Caki2 (cell line): ENCODE data around the gene PGP. TPM values are rescaled to one million over a fixed set of nuclear protein-coding genes. Genes with fewer than 3 reads are reported as not detected.

Experiments
- total RNA-seq: library from RNA; depleted of rRNA; stranded (reverse); fragments of >200 nt; shearing (Covaris generic); gene quantifications from 2 replicates; pipeline ENCODE4 v1.2.3, GENCODE V29; 2014; ENCODE audit warnings: low replicate concordance; rRNA removed

PGP gene
- total RNA-seq, 1 experiment from 2014 or later, result 59.6 TPM

Other genes with a start within 250 kb of the PGP start
- gene RNF151, start 248.0 kb downstream of the PGP start, total RNA-seq, result not detected in 2 replicates
- 128 and 160 TPM in 2 replicates for gene TBL3, start 242.8 kb downstream of the PGP start, total RNA-seq
- gene NOXO1, start 233.4 kb downstream of the PGP start, total RNA-seq, result 0.24 TPM in 1 of 2 replicates, not detected in the other
- gene GFER, start 230.6 kb downstream of the PGP start, total RNA-seq, result 55.9 and 56.8 TPM in 2 replicates
- gene SYNGR3, start 224.9 kb downstream of the PGP start, total RNA-seq, result 37.8 and 44.9 TPM in 2 replicates
- gene ZNF598, start 205.0 kb downstream of the PGP start, total RNA-seq, result 45.0 and 89.3 TPM in 2 replicates
- not detected in 2 replicates for gene NPW, start 195.1 kb downstream of the PGP start, total RNA-seq
- 30.3 and 32.4 TPM in 2 replicates for gene NHERF2, start 187.9 kb downstream of the PGP start, total RNA-seq
- gene NTHL1, start 167.0 kb downstream of the PGP start, total RNA-seq, result 129 and 148 TPM in 2 replicates
- gene TSC2, start 166.9 kb downstream of the PGP start, total RNA-seq, result 22.3 and 31.5 TPM in 2 replicates
- gene PKD1, start 78.9 kb downstream of the PGP start, total RNA-seq, result 37.4 and 84.9 TPM in 2 replicates
- gene RAB26, start 66.2 kb downstream of the PGP start, total RNA-seq, result 8.9 and 9.5 TPM in 2 replicates
- 94.4 and 101 TPM in 2 replicates for gene TRAF7, start 59.1 kb downstream of the PGP start, total RNA-seq
- 0.03 TPM in 1 of 2 replicates, not detected in the other for gene CASKIN1, start 18.2 kb downstream of the PGP start, total RNA-seq
- 81.6 and 90.5 TPM in 2 replicates for gene MLST8, start 9.4 kb downstream of the PGP start, total RNA-seq
- gene BRICD5, start 4.0 kb downstream of the PGP start, total RNA-seq, result 0.12 and 1.1 TPM in 2 replicates
- gene E4F1, start 8.8 kb upstream of the PGP start, total RNA-seq, result 45.6 and 67.7 TPM in 2 replicates
- 0.98 TPM in 1 of 2 replicates, not detected in the other for gene DNASE1L2, start 21.6 kb upstream of the PGP start, total RNA-seq
- 120 and 165 TPM in 2 replicates for gene ECI1, start 36.7 kb upstream of the PGP start, total RNA-seq
- 151 and 155 TPM in 2 replicates for gene RNPS1, start 53.3 kb upstream of the PGP start, total RNA-seq
- 18.0 and 22.4 TPM in 2 replicates for gene ABCA3, start 125.9 kb upstream of the PGP start, total RNA-seq
- gene CCNF, start 214.6 kb upstream of the PGP start, total RNA-seq, result 36.9 and 40.3 TPM in 2 replicates
- 37.3 and 39.9 TPM in 2 replicates for gene TEDC2, start 245.3 kb upstream of the PGP start, total RNA-seq